Liver (tissue), 9 donors: ENCODE measurements around the gene DBP. TPM values are rescaled to one million over a fixed set of nuclear protein-coding genes. Genes with fewer than 3 reads are reported as not detected.

Experiments
- DNase-seq: peaks from one replicate; pipeline ENCODE4 v3.0.0-alpha.2; 2017; ENCODE audit warnings: low spot score
- H3K27ac ChIP-seq, 2 donors: one replicate each; pipeline ENCODE4 v1.7.0; 2013; ENCODE audit warnings: inconsistent platforms in 2 of 2, low read length in 2 of 2, control low read depth in 1 of 2, low read depth in 1 of 2, mild to moderate bottlenecking in 1 of 2
- H3K27me3 ChIP-seq, 4 donors: one replicate each; pipeline versions ENCODE4 v1.6.1 to v1.7.0; 2013; ENCODE audit warnings: low read length in 3 of 4, inconsistent platforms in 1 of 4, mild to moderate bottlenecking in 1 of 4, moderate library complexity in 1 of 4; ENCODE audit not compliant: control insufficient read depth in 4 of 4, insufficient read depth in 4 of 4
- H3K36me3 ChIP-seq, 4 donors: one replicate each; pipeline versions ENCODE4 v1.6.1 to v1.7.0; 2013; ENCODE audit warnings: low read length in 3 of 4, mild to moderate bottlenecking in 3 of 4, low read depth in 1 of 4, moderate library complexity in 1 of 4; ENCODE audit not compliant: control insufficient read depth in 4 of 4, insufficient read depth in 3 of 4
- H3K4me1 ChIP-seq, 4 donors: one replicate each; pipeline versions ENCODE4 v1.6.1 to v1.7.0; 2013; ENCODE audit warnings: low read length in 3 of 4, mild to moderate bottlenecking in 3 of 4, moderate library complexity in 1 of 4; ENCODE audit not compliant: control insufficient read depth in 4 of 4, insufficient read depth in 4 of 4
- H3K4me3 ChIP-seq, 3 donors: one replicate each; pipeline versions ENCODE4 v1.6.1 to v1.7.0; 2013; ENCODE audit warnings: low read length in 3 of 3, control low read depth in 1 of 3, low read depth in 1 of 3, mild to moderate bottlenecking in 1 of 3
- H3K9ac ChIP-seq, 2 donors: one replicate each; pipeline ENCODE4 v1.7.0; 2013; ENCODE audit warnings: low read length in 2 of 2, mild to moderate bottlenecking in 2 of 2, moderate library complexity in 2 of 2, control low read depth in 1 of 2, low read depth in 1 of 2
- H3K9me3 ChIP-seq, 4 donors: one replicate each; pipeline versions ENCODE4 v1.6.1 to v1.7.0; 2013; ENCODE audit warnings: low read length in 3 of 4; ENCODE audit not compliant: control insufficient read depth in 4 of 4
- ATF3 ChIP-seq: IDR thresholded peaks from 2 replicates; pipeline ENCODE4 v1.6.1; 2016; ENCODE audit warnings: antibody characterized with exemption
- CTCF ChIP-seq: fragments of 150-350 bp; IDR thresholded peaks from 2 replicates; pipeline ENCODE4 v1.5.1; 2017; ENCODE audit warnings: improper control_type of control experiment, low read depth, low read length; ENCODE audit not compliant: missing input control
- EGR1 ChIP-seq, 2 donors: IDR thresholded peaks; 2 replicates each; pipeline ENCODE4 v1.6.1; 2016 to 2018; ENCODE audit warnings: antibody characterized with exemption in 2 of 2, low read depth in 2 of 2
- FOXA1 ChIP-seq: IDR thresholded peaks from 2 replicates; pipeline ENCODE4 v1.6.1; 2016; ENCODE audit warnings: antibody characterized with exemption
- FOXA2 ChIP-seq: IDR thresholded peaks from 2 replicates; pipeline ENCODE4 v1.6.1; 2016; ENCODE audit warnings: antibody characterized with exemption
- GABPA ChIP-seq, 2 donors: IDR thresholded peaks in 1 of 2; conservative IDR thresholded peaks in 1 of 2; 2 replicates each; pipeline ENCODE4 v1.6.1; 2016; ENCODE audit warnings: antibody characterized with exemption in 2 of 2, mild to moderate bottlenecking in 1 of 2, moderate library complexity in 1 of 2
- HNF4A ChIP-seq, 2 donors: conservative IDR thresholded peaks; 2 replicates each; pipeline ENCODE4 v1.6.1; 2016; ENCODE audit warnings: antibody characterized with exemption in 2 of 2, mild to moderate bottlenecking in 2 of 2
- HNF4G ChIP-seq: IDR thresholded peaks from 2 replicates; pipeline ENCODE4 v1.6.1; 2016; ENCODE audit warnings: antibody characterized with exemption
- JUND ChIP-seq, 2 donors: IDR thresholded peaks; 2 replicates each; pipeline ENCODE4 v1.6.1; 2016; ENCODE audit warnings: antibody characterized with exemption in 2 of 2
- MAX ChIP-seq: IDR thresholded peaks from 2 replicates; pipeline ENCODE4 v1.6.1; 2016; ENCODE audit warnings: antibody characterized with exemption
- NR2F2 ChIP-seq: IDR thresholded peaks from 2 replicates; pipeline ENCODE4 v1.6.1; 2016; ENCODE audit warnings: antibody characterized with exemption
- RAD21 ChIP-seq, 2 donors: IDR thresholded peaks; 2 replicates each; pipeline ENCODE4 v1.6.1; 2016; ENCODE audit warnings: antibody characterized with exemption in 2 of 2, mild to moderate bottlenecking in 2 of 2
- REST ChIP-seq: IDR thresholded peaks from 2 replicates; pipeline ENCODE4 v1.6.1; 2016; ENCODE audit warnings: antibody characterized with exemption, mild to moderate bottlenecking
- RXRA ChIP-seq, 2 donors: IDR thresholded peaks; 2 replicates each; pipeline ENCODE4 v1.6.1; 2017 to 2018; ENCODE audit warnings: antibody characterized with exemption in 2 of 2, mild to moderate bottlenecking in 1 of 2
- SP1 ChIP-seq: IDR thresholded peaks from 2 replicates; pipeline ENCODE4 v1.6.1; 2018; ENCODE audit warnings: antibody characterized with exemption, mild to moderate bottlenecking
- TAF1 ChIP-seq: conservative IDR thresholded peaks from 2 replicates; pipeline ENCODE4 v1.6.1; 2016; ENCODE audit warnings: antibody characterized with exemption, mild to moderate bottlenecking
- YY1 ChIP-seq: IDR thresholded peaks from 2 replicates; pipeline ENCODE4 v1.6.1; 2016; ENCODE audit warnings: antibody characterized with exemption, mild to moderate bottlenecking
- ZBTB33 ChIP-seq: IDR thresholded peaks from 2 replicates; pipeline ENCODE4 v1.6.1; 2016; ENCODE audit warnings: antibody characterized with exemption
- WGBS: extraction: QIAGEN DNeasy Blood & Tissue Kit; methylation state at CpG from one replicate; pipeline ENCODE4 v1.1.7; 2013; 5-methylcytosine and 5-hydroxymethylcytosine counted together
- polyA plus RNA-seq, 2 donors: library from polyadenylated mRNA; stranded (reverse) in 1 of 2; unstranded in 1 of 2; fragments of 200-250 nt in 1 of 2; fragments of >200 nt in 1 of 2; fragmentation: Nextera tagmentation in 1 of 2; extraction: Ambion mirVana in 1 of 2; gene quantifications; one replicate each; pipeline versions ENCODE4 v1.2.1 to v1.2.3, GENCODE V29; 2013 to 2015
- total RNA-seq, 2 donors: library from RNA; depleted of rRNA; stranded (reverse); fragments of >200 nt; gene quantifications; one replicate each; pipeline ENCODE4 v1.2.3, GENCODE V29; 2014
- donor health status: healthy.
- donor health status: healthy.
- donor health status: healthy.
- donor health status: healthy.
- donor health status: healthy.

Gene DBP
- total and polyA plus RNA-seq, 4 donors = 1.2 to 4.5 (median 1.8) TPM

- peak within 1 kb of the TSS; percentile 58 to 98 (median 97) for H3K4me3 ChIP-seq
- TF ChIP-seq JUND (IDR thresholded peaks at IDR 0.05) (peak in 1 of 2 donors; percentile 56), MAX (peak; percentile 93), EGR1 (IDR thresholded peaks at IDR 0.05; ENCODE audit: low read depth in 2 of 2) (peak; percentile 10 to 63), FOXA1 (peak; percentile 84), RAD21 (IDR thresholded peaks at IDR 0.05) (peak in 1 of 2 donors; percentile 5), NR2F2 (peak; percentile 60), FOXA2 (no peak), CTCF (no peak), REST (peak; percentile 95), HNF4G (no peak), ZBTB33 (peak; percentile 95), RXRA (IDR thresholded peaks at IDR 0.05) (peak; percentile 57 to 71), TAF1 (peak; percentile 98), ATF3 (peak; percentile 82), SP1 (peak; percentile 97), GABPA (IDR thresholded peaks at IDR 0.05 in 1 of 2, conservative IDR thresholded peaks at IDR 0.05 in 1 of 2) (peak in 1 of 2 donors; percentile 92), YY1 (peak; percentile 96), HNF4A (conservative IDR thresholded peaks at IDR 0.05) (peak; percentile 47 to 59)
- H3K4me1 ChIP-seq = peaks cover 8 to 49% (median 33%) of the 10 kb centered on the region in 4 donors
- under 1% methylated on average over 69 of the region's 69 CpGs for WGBS
- H3K27ac ChIP-seq = peak within 1 kb of the TSS; percentile 85 to 93
- peak within 1 kb of the TSS; percentile 98 to 99 for H3K9ac ChIP-seq
- peak; percentile 96 for DNase-seq
- H3K27me3 ChIP-seq = no peaks in the 10 kb centered on the region
- peaks cover 15 to 27% (median 18%) of the 10 kb centered on the region in 4 donors for H3K36me3 ChIP-seq
- no peaks in the 10 kb centered on the region for H3K9me3 ChIP-seq
These were observed 18.1 kb downstream of the DBP start, which contains the start of the genes RPL18 and SPHK2 for GRCh38 chr19:48618916-48619691. Gene RPL18 (minus strand): TSS chr19:48619178. CDS start chr19:48619143, 35 bp downstream. Gene SPHK2 (plus strand): TSS chr19:48619506. CDS start chr19:48620515, 1,009 bp downstream.
